B cell (primary cell): ENCODE measurements around the gene GPC5.

Source experiments
- CTCF ChIP-seq: fragments of 200-600 bp; IDR thresholded peaks from one replicate; pipeline ENCODE4 v1.8.0; 2022; ENCODE audit warnings: antibody characterized with exemption, mild to moderate bottlenecking
- EZH2 ChIP-seq: IDR thresholded peaks from 2 replicates; pipeline ENCODE4 v1.6.1; 2012; ENCODE audit warnings: borderline replicate concordance, low read depth, mild to moderate bottlenecking, moderate library complexity, low read length; ENCODE audit not compliant: insufficient read depth, poor library complexity, severe bottlenecking

- no peak for TF ChIP-seq CTCF
- no peak for TF ChIP-seq EZH2
Observed at GRCh38 chr13:91372911-91373310, 25.5 kb upstream of the GPC5 start.
